CD14-positive monocyte (primary cell): ENCODE results near the gene EXOC6B. TPM values are rescaled to one million over a fixed set of nuclear protein-coding genes. Genes with fewer than 3 reads are reported as not detected.

Source experiments
- DNase-seq, 3 donors: peaks; one replicate each; pipeline ENCODE4 v3.0.0-alpha.2; 2011 to 2022
- H2AFZ ChIP-seq: 2 replicates; pipeline ENCODE4 v1.6.0; 2012; ENCODE audit warnings: mild to moderate bottlenecking, low read depth, low read length, inconsistent platforms; ENCODE audit not compliant: insufficient read depth, poor library complexity, severe bottlenecking
- H3K27ac ChIP-seq, 2 donors: 1 replicate in 1 of 2; 2 replicates in 1 of 2; pipeline ENCODE4 v1.5.1; 2012 to 2013; ENCODE audit warnings: low read length in 2 of 2, control low read depth in 1 of 2, inconsistent platforms in 1 of 2, low read depth in 1 of 2, mild to moderate bottlenecking in 1 of 2
- H3K27me3 ChIP-seq, 2 donors: one replicate each; pipeline versions ENCODE4 v1.6.0 to v1.6.1; 2011 to 2013; ENCODE audit warnings: low read length in 2 of 2; ENCODE audit not compliant: control insufficient read depth in 2 of 2, insufficient read depth in 2 of 2
- H3K36me3 ChIP-seq, 2 donors: replicated peaks in 1 of 2; 1 replicate in 1 of 2; 2 replicates in 1 of 2; pipeline versions ENCODE4 v1.5.1 to v1.6.1; 2012 to 2013; ENCODE audit warnings: low read length in 2 of 2, control low read depth in 1 of 2, inconsistent platforms in 1 of 2, mild to moderate bottlenecking in 1 of 2; ENCODE audit not compliant: insufficient read depth in 2 of 2, control insufficient read depth in 1 of 2
- H3K4me1 ChIP-seq, 2 donors: 1 replicate in 1 of 2; 2 replicates in 1 of 2; pipeline versions ENCODE4 v1.5.1 to v1.6.1; 2012 to 2013; ENCODE audit warnings: low read length in 2 of 2, control low read depth in 1 of 2, inconsistent platforms in 1 of 2, mild to moderate bottlenecking in 1 of 2, moderate library complexity in 1 of 2; ENCODE audit not compliant: insufficient read depth in 2 of 2, control insufficient read depth in 1 of 2
- H3K4me2 ChIP-seq: replicated peaks from 2 replicates; pipeline ENCODE3; 2012; ENCODE audit warnings: low read length, moderate library complexity, mild to moderate bottlenecking; ENCODE audit not compliant: poor library complexity, severe bottlenecking; ENCODE audit errors: extremely low read depth
- H3K4me3 ChIP-seq, 3 experiments: fragments of 200-600 bp in 1 of 3; sonication (generic) in 1 of 3; replicated peaks in 1 of 3; 1 replicate in 2 of 3; 2 replicates in 1 of 3; pipeline ENCODE4 v1.5.1; 2011 to 2013; ENCODE audit warnings: low read length in 3 of 3, mild to moderate bottlenecking in 3 of 3, control low read depth in 2 of 3, low read depth in 2 of 3, inconsistent platforms in 1 of 3, moderate library complexity in 1 of 3
- H3K79me2 ChIP-seq: 2 replicates; pipeline ENCODE4 v1.6.0; 2012; ENCODE audit warnings: mild to moderate bottlenecking, control low read depth, inconsistent platforms, low read length, moderate library complexity; ENCODE audit not compliant: insufficient read depth
- H3K9ac ChIP-seq: 2 replicates; pipeline ENCODE4 v1.6.0; 2017; ENCODE audit warnings: low read length, mild to moderate bottlenecking; ENCODE audit not compliant: insufficient read depth, poor library complexity, severe bottlenecking
- H3K9me3 ChIP-seq, 2 donors: replicated peaks in 1 of 2; 1 replicate in 1 of 2; 2 replicates in 1 of 2; pipeline versions ENCODE4 v1.5.1 to v1.6.1; 2012 to 2013; ENCODE audit warnings: low read length in 2 of 2, control low read depth in 1 of 2; ENCODE audit not compliant: control insufficient read depth in 1 of 2, insufficient read depth in 1 of 2
- H4K20me1 ChIP-seq: 2 replicates; pipeline ENCODE4 v1.6.0; 2012; ENCODE audit warnings: mild to moderate bottlenecking, low read length, control low read depth, moderate library complexity; ENCODE audit not compliant: insufficient read depth
- H3K27ac Mint-ChIP-seq, 7 donors: one replicate each; pipeline ENCODE4 v1.8.0; 2020; ENCODE audit warnings: mild to moderate bottlenecking in 7 of 7, mixed read lengths in 7 of 7, moderate library complexity in 6 of 7, inconsistent platforms in 2 of 7
- H3K27me3 Mint-ChIP-seq, 3 donors: one replicate each; pipeline ENCODE4 v1.8.0; 2021 to 2022; ENCODE audit warnings: low read depth in 3 of 3, mild to moderate bottlenecking in 3 of 3, mixed read lengths in 3 of 3, moderate library complexity in 3 of 3, inconsistent platforms in 1 of 3
- H3K36me3 Mint-ChIP-seq, 2 donors: one replicate each; pipeline ENCODE4 v1.8.0; 2020; ENCODE audit warnings: mixed read lengths in 2 of 2, inconsistent platforms in 1 of 2, mild to moderate bottlenecking in 1 of 2
- H3K4me1 Mint-ChIP-seq: one replicate; pipeline ENCODE4 v1.8.0; 2020; ENCODE audit warnings: mild to moderate bottlenecking, mixed read lengths
- H3K4me3 Mint-ChIP-seq, 2 donors: one replicate each; pipeline ENCODE4 v1.8.0; 2020; ENCODE audit warnings: mild to moderate bottlenecking in 2 of 2, mixed read lengths in 2 of 2, moderate library complexity in 1 of 2
- H3K9me3 Mint-ChIP-seq, 7 donors: one replicate each; pipeline ENCODE4 v1.8.0; 2020 to 2022; ENCODE audit warnings: mixed read lengths in 7 of 7, mild to moderate bottlenecking in 6 of 7, moderate library complexity in 6 of 7, inconsistent platforms in 2 of 7
- CTCF ChIP-seq: fragments of 200-600 bp; IDR thresholded peaks from one replicate; pipeline ENCODE4 v1.8.0; 2022; ENCODE audit warnings: antibody characterized with exemption, mild to moderate bottlenecking
- WGBS: methylation state at CpG from one replicate; pipeline ENCODE4 v1.1.5; 2013; ENCODE audit warnings: missing lambda C conversion rate; ENCODE audit not compliant: insufficient coverage; 5-methylcytosine and 5-hydroxymethylcytosine counted together
- intact Hi-C, 2 donors: fragments of 100-400 bp; cut with micrococcal nuclease; formaldehyde crosslinking; loops; one replicate each; pipeline versions ENCODE4 v1.15.0 to v1.15.1; 2023
- polyA plus RNA-seq, 3 donors: library from polyadenylated mRNA; depleted of rRNA in 1 of 3; unstranded in 2 of 3; stranded (reverse) in 1 of 3; fragments of 300-500 nt in 2 of 3; fragments of >200 nt in 1 of 3; fragmentation: Illumina TruSeq in 2 of 3; gene quantifications; 1 replicate in 2 of 3; 2 replicates in 1 of 3; pipeline ENCODE4 v1.2.3, GENCODE V29; 2012 to 2021

Gene EXOC6B
- polyA plus RNA-seq, 3 donors = 1.8 to 2.8 (median 2.1) TPM

GRCh38 chr2:72613931-72614330 is 211.9 kb downstream of the EXOC6B start:
- Histone ChIP-seq H3K4me1 (no peaks in the 10 kb centered on the region), H3K9ac (no peak overlapping the region), H3K27me3 (no peaks in the 10 kb centered on the region), H3K36me3 (no peaks in the 10 kb centered on the region), H4K20me1 (no peaks in the 10 kb centered on the region), H3K4me2 (no peak overlapping the region), H2AFZ (no peak overlapping the region), H3K9me3 (peaks cover 0 to 3% of the 10 kb centered on the region in 2 donors), H3K27ac (no peak overlapping the region), H3K4me3 (no peak overlapping the region), H3K79me2 (no peaks in the 10 kb centered on the region)
- H3K9me3 Mint-ChIP-seq = peaks cover 3 to 21% (median 13%) of the 10 kb centered on the region in 7 donors
- no peak overlapping the region for H3K27ac Mint-ChIP-seq
- no CpG with 5 or more reads among the region's 3 CpGs for WGBS
- H3K36me3 Mint-ChIP-seq = no peaks in the 10 kb centered on the region
- H3K4me1 Mint-ChIP-seq = no peaks in the 10 kb centered on the region
- DNase-seq = no peak
- TF ChIP-seq CTCF = no peak
- peaks cover 0 to 2% (median 0%) of the 10 kb centered on the region in 3 donors for H3K27me3 Mint-ChIP-seq
- intact Hi-C loops = no loop called here
- no peak overlapping the region for H3K4me3 Mint-ChIP-seq

- H3K4me2 ChIP-seq = no peak overlapping the region
- H3K9me3 ChIP-seq = peaks cover 0 to 3% of the 10 kb centered on the region in 2 donors
- H3K4me3 ChIP-seq = no peak overlapping the region
- WGBS = 100% methylated on average over 1 of the region's 4 CpGs
- intact Hi-C loops = no loop called here
- H3K27ac Mint-ChIP-seq = no peak overlapping the region
- H3K36me3 ChIP-seq = no peaks in the 10 kb centered on the region
- no peaks in the 10 kb centered on the region for H4K20me1 ChIP-seq
- DNase-seq = no peak
- H3K27me3 ChIP-seq = no peaks in the 10 kb centered on the region
- H3K27me3 Mint-ChIP-seq = peaks cover 0 to 2% (median 2%) of the 10 kb centered on the region in 3 donors
- H3K27ac ChIP-seq = no peak overlapping the region
- no peak overlapping the region for H3K4me3 Mint-ChIP-seq
- H2AFZ ChIP-seq = no peak overlapping the region
- no peak for TF ChIP-seq CTCF
- H3K9ac ChIP-seq = no peak overlapping the region
- H3K79me2 ChIP-seq = no peaks in the 10 kb centered on the region
- H3K9me3 Mint-ChIP-seq = peaks cover 2 to 15% (median 10%) of the 10 kb centered on the region in 7 donors
- H3K36me3 Mint-ChIP-seq = no peaks in the 10 kb centered on the region
- H3K4me1 Mint-ChIP-seq = no peaks in the 10 kb centered on the region
- no peaks in the 10 kb centered on the region for H3K4me1 ChIP-seq
Observed at GRCh38 chr2:72612614-72613160, 213.1 kb downstream of the EXOC6B start.
